Activated naive CD4-positive, alpha-beta T cell treated with Interleukin-2 at 50 U/mL for 16 hours (primary cell): Measurements from ENCODE around the gene AGBL4.

ENCODE experiments used
- DNase-seq: peaks from one replicate; pipeline ENCODE4 v3.0.0-alpha.2; 2020

AGBL4 gene

DNA sequence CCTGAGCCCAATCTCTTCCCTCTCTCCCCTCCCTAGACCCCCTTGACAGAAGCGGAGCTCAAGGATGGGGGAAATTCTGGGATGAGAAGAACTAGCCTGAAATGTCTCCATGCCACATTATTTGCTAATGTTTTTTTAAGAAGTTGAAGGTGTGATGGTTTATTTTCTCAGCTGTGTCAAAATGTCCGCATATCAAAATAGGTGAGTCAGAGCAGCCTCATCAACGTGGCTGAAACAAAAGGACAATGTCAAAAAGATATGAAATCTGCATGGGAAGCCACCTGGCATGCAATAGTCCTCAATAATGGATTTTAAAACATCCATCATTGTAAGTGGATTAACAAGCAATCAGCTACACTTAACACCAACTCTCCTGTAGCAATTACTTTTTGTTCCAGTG lies 1348.5 kb downstream of the AGBL4 start:
- DNase-seq = no peak

DNA sequence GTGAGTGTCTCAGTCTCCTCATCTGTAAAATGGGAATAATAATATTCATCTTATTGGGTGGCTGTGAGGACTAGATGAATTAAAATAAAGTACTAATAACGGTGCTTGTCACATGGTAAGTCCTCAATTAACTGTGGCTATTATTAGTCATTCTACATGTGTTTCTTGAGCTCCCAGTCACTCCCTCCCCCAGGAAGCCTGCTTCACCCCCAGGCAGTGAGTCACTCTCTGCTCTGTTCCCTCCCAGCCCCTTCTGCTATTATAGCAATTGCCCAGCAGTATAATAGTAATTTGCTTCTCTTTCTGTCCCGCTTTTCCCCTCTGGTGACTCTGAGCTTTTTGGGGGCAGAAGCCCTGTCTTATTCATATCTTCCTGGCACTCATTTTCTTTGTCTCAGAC lies 1349.1 kb downstream of the AGBL4 start:
- DNase-seq = no peak

DNA sequence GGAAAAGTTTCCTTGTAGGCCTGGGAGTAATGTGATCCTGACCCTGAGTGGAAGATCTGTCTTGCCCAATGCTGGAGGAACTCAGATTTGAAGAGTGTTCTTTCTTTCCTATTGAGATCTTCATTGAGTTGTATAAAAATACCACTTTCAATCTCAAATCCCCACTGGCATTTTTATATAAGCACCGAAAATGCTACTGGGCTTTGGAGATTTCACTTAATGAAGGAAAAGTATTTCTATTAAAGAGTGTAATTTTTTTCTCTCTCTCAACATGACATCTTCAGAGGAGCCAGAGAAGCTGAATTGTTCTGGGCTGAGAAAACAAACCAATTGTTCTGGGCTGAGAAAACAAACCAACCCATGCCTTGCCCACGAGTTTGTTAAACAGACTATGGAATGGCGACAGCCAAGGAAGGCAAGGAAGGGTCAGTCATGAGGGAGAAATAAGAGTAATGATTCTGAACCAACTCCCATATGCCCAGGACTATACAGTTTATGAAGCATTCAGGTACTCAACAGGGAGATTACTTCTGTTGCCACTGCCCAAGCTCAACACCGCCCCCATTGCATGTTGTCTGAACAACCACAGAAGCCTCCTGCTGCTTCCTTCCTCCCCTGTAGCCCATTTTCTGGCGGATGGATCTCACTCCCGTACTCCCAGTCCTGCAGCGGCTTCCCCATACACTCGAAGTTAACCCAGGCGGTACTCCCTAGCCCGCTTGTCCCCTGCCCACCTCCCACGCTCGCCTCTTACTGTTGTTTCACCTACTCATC lies 1350.2 kb downstream of the AGBL4 start:
- DNase-seq = no peak

DNA sequence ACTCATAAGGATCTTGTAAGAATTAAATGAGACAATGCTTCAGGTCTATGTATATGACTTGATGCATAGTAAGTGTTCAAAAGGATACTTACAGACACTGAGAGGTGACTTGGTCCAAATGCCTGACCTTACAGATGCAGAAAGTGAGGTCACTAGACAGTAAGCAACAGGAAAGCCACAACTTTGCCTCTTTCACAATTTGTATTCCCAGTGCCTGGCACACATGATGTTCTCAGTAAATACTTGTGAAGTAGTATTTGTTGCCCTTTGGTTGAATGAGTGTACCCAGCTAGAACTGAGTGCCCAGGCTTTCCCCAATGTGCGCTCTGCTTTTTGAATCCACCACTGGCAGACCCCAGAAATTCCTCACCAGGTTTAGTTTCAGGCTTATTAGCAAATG lies 1352.2 kb downstream of the AGBL4 start:
- DNase-seq = no peak

DNA sequence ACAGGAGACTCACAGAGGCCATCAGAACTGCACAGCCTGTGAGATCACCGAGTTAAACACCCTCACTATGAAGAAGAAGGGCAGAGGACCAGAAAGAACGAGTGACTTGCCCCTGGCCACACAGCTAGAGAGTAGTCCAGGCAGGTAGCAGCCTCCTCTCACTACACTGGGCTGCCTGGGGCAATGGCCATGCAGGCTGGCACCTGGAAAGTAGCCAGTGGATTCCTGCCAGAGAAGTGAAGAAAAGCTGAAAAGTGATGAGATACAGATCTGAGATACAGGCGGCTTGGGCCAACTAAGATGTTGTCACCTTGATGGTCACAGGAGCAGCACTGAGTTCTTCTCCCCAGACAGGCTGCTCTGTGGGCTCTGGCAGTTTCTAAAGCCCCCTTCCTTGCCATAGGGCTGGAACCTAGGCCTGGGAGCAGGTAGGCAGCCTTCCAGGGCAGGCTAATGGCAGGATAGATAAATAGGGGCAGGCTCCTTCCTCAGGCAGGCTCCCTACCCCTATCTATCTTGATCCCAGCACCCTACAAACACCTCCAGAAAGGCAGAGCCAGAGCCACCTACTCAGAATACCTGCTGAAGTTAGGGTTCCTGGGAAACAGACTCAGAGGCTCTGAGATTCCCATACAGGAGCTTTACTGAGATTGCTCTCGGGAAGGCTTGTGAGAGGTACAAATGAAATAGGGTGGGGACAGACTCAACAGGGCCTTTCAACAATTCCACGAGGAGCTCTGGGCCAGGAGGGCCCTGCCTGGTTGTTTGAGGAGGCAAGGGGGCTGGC lies 1353.3 kb downstream of the AGBL4 start:
- DNase-seq = no peak

DNA sequence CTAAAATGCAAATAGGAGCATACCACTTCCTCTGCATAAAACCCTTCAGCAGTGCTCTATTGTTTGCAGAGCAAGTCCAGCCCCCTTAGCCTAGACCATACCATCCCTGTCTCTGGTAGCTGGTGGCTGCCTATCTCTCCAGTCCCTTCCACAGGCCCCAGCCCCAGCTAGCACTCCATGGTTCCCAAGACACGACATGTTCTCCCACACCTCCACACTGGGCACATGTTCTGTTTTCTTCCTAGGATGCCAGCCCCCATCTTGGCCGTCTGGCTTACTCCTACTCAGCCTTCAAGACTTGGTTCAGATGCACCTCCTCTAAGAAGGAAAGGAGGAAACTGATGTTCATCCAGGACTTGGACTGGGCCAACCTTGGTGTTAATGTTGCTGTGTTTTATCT lies 1355.4 kb downstream of the AGBL4 start:
- no peak for DNase-seq

DNA sequence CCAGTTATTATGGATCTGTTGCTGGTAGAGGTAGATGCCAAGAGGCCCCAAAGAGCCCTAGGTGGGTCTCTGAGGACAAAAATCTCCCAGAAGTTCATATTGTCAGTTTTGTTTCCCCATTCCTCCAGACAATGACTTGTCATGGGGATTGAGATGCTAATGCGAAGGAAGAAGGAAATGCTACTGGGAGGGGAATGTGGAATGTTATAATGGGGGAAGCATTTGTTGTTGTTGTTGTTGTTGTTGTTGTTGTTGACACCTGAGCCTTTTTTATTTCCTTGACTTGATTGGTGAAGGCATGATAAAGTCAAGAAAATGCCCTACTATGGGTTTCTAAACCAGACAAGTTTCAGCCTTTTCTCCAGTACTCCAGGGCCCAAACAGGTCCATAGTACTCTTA lies 1356.0 kb downstream of the AGBL4 start:
- DNase-seq = no peak

DNA sequence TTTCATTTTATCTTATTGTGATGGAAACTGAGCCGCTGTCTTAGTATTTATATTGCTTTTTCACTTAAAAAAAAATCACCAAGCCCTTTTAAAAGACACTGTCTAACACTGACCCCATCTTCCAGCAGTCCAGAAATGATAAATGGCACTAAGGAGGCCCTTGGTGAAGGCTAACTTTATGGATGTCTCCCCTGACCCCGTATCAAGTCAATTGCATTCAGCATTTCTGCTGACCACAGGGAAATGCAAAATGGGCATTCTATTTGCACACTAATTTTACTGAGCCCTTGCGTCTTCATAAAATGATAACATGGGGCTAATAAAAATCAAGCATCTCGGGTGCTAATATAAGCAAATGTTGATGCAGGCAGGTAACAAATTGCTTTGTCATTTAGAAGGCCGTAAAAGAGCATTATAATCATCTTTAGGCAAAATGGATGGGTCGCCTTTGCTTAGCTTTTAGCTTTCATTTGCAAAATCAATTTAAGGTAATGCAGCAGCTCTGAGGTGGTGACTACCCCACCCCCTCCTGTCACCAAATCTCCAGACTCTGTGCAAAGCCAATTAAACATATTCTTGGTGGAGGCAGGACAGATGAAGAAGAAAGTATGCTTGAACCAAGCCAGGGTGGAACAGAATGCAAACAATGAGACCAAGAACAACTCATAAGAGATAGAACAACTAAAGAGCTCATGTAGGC lies 1357.9 kb downstream of the AGBL4 start:
- DNase-seq = no peak

DNA sequence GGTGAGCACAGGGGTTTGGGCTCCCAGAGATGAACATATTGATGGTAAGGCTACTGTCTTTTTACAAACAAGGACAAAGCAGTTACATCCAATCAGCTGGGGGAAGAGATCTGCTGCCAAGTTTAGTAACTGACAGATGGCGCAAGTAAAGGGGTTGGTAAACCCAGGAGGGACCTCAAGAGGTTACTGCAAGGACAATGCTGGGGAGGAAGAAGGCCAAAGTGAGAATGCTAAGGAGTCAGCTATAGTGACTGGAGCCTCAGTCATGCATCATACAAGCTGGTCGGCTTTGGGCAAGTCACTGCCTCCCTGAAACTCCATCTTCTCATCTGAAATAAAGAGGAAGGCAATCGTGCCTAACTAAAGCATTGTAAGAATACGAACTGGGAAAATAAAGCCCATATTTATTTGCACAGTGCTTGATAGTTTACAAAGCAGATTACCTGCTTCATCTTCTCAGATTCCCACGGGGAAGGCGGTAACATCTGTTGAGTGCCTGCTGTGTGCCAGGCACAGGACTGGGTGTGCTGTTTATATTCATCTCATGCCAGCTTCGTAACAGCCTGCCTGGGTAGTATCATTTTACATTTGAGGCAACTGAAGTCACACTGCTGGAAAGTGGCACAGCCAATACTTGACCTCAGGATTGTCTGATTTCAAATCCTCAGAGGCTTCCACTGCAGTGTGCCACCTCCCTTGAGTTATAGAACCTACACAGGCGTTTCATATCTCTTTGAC lies 1361.9 kb downstream of the AGBL4 start:
- DNase-seq = no peak

DNA sequence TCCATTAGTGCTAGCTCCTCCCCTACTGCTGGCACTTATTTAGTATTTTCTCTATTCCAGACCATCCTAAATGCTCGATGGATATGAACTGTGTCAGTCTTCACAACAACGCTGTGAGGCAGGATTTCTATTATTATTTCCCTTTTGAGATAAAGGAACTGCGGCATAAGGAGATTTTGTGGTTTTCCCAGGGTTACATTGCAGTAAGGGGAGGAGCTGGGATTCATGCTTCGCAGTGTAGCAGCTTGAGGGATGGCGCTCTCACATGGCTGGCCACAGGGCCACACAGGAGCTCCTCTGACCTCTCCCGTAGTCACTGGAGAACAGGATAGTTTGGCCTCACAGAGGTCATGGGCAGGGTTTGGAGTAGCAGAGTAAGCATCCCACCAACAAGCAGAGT lies 1364.0 kb downstream of the AGBL4 start:
- no peak for DNase-seq

DNA sequence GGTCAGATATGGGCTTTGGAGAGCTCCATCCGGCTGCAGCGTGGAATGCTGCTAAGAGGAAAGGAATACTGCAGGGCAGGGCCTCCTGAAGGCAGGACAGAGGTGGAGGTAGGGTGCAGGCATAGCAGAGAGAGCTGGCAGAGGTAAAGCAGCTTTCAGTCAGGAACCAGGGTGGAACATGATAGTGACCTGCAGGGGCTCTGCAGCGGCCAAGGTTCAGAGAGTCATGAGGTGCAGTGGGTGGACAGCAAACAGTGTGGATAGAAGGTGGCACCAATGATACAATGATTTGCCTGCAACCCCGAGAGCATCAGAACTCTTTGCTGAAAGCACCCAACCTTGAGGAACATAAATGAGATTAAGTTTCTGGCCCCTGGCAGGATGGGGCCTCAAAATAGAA lies 1366.3 kb downstream of the AGBL4 start:
- DNase-seq = no peak

DNA sequence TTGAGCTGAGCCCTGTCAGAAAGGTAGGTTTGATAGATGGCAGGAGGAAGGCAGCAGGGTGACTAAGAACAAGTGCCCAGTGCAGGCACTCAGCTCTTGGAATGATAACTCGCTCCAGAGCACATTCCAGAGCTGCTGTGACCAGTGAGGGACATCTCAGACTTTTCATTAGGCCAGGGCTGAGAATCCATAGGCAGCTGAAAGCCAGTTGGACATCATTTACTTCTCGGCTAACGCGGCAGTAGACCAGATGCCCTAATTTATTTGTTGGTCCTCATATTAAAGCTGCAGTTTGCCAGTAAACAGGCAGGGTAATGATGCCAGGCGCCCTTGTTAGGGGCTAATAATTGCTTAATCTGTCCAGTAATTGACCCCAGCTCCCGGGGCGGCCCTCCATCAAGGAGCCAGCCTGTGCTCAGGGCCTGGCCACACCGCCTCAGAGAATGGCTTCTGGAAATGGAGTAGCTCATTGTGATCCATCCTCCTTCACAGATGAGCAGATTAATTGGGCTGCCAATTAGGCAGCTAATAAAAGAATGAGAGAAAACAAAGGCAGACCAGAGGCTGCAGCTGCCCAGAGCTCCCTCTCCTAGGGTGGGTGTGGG lies 1369.0 kb downstream of the AGBL4 start:
- no peak for DNase-seq

DNA sequence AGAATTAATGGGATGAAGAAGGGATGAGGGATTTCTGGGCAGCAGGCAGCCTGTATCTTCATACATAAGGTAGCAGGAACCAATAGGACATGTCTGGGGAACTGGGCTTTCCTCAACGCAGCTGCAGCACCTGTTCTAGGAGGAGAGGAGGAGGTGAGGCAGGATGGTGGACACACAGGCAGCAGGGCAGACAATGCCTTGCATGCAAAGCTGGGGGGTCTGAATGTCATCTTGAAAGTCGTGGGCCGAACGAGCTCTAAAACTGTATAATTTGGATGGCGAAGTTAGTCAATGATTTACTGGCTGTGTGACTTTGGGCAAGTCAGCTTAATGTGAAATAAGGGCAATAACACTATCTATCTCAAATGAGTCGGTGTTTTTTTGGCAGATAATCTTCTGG lies 1371.4 kb downstream of the AGBL4 start:
- no peak for DNase-seq

DNA sequence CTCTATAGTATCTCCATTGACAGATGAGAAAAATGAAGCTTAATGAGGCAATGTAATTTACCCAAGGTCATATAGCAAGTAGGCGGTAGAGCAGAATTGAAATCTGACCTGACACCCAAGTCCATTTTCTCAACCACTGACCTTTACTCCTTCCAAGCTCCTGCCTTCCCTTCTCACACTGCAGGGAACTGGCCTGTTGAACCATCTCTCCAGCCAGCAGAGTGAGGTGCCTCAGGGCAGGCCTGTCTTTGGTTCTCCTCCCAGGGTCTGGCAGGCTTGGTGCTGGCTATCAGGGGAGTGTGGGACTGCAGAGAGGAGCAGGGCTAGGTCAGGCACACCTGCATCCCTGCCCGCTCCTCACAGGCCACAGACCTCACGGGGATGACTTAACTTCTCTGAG lies 1373.9 kb downstream of the AGBL4 start:
- no peak for DNase-seq

DNA sequence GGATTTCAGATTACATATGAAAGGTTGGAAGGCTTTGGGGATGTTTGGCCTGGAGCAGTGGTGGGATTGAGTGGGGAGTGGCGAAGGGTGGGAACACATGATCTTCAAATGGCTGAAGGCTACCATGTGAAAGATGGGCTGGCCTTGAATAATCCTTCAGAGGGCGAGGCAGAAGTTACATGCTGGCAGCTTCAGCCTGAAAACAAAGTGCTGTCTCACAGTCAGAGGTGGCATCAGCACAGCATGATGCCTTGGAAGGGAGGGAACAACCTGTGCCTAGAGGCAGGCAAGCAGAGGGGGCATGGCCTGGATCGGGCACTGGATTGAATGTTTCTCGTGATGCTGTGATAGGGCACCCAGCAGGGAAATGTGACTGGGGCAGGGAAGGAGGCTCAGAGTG lies 1377.9 kb downstream of the AGBL4 start:
- no peak for DNase-seq

DNA sequence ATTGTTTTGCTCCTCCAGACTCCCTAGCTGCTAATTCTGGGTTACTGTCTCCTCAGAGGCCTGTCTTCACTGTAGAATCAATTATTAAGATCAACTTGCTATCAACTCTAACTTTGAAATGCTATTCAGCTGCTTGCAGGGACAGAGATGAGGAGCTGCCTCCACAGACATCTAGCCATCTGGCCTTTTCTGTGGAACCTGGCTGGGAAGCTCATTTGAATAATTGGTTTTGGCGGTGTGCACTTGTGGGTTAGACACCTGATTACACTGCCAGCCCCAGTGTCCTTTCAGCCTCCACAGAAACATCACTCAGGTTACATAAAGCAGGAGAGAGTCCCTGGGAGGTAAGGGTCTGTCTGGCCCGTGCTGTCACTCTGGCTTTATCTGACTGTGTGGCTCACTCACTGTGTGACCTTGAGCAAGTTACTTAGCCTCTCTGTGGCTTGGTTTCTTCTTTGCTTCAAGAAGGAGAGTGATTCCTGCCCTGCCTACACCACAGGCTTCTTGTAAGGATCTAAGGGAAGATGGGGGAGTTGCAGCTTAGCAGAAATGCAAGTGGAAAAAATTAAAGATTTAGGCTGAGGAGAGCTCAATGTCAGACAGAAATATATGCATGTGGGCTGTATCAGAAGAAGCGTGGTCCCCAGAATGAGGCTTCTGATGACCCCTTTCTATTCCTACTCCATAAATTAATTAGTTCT lies 1378.7 kb downstream of the AGBL4 start:
- no peak for DNase-seq

DNA sequence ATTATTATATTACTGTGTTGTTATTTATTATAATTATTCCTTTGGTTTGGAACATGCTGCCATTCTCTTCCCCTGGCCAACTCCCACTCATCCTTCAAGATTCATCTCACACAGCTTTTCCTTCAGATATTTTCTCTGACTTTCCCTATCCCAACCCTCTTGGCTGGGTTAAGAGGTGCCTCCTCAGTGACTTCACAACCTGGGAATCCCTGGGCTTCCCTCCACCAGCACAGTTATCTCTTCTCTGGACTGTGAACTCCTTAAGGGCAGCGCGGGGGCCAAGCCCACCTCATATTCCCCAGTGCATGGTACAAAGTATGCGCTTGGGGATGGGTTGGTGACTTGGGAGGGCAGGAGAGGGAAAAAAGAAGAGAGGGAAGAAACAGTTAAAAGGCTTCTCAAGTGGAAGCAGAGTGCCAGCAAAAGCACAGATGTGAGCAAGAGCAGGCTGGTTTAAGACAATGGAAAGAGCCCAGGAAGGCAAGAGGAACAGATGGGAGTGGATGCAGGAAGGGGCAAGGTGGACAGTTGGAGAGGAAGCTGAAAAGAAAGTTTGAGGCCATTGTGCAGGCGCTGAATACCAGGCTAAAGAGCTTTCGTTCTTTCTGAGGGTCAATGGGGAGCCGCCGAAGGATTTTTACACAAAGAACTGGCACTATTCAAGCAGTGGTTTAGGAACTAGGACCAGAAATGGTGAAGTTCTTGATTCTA lies 1379.4 kb downstream of the AGBL4 start:
- DNase-seq = no peak

DNA sequence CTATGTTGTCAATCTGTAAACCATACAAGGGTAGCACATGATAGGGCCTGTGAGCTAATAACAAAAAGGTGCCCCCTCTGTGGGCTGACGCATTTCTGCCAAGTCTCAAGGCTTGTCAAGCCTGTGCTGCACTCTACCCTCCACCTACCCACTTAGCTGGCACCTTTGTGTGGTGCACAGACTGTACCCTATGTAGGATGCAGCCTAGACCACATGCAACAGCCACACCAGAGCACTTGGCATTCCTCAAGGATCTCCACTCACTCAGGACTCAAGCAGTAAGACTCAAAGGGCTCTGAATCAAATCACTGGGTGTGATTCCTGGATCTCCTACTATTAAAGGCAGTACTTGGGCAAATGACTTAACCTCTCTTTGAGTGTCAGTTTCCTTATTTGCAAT lies 1380.6 kb downstream of the AGBL4 start:
- no peak for DNase-seq

DNA sequence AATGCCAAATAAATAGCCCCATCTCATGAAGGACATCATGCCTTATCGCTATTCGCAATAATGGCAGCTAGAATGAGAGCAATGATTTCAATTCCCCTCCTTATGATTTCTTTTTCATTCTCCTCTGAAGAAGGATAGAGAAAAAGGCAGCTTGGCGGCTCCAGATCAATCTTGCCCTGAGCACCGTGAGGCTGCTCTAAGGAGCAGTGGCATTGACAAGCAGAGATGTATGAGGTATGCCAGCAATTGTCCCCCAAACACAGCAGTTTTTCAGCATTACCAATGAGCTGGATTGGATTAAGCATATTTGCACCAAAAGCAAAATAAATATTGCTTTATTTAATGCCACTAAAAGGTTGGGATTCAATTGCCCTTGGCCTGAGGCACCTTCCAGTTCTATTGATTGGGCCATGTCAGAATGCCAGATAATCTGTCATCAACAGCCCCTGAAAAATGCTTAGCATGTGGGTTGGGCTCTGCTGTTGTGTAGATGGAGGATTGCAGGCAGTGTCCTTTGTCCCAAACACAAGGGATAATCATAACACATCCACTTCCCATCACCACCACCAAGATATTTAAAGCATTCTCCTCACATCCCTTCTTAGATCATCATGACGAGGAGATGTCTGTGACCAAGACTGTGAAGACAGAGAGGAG lies 1382.8 kb downstream of the AGBL4 start:
- DNase-seq = no peak

DNA sequence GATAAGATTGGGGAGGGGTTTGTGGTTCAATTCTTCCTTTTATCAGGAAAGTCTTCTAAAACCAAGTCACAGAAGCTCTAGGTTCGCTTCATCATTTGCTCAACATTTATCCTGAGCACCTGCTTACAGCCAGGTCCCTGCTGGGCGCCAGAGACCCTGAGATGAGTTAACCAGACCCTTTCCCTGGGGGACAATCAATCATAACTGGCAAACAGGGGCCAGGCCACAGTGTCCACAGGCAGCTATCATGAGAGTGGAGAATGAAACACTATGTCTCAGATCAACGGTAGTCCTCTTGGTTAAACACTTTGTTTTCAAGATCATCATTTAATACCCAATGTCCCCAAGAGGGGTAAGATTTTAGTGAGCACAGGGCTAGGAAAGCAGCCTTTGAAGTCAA lies 1393.9 kb downstream of the AGBL4 start:
- DNase-seq = no peak

DNA sequence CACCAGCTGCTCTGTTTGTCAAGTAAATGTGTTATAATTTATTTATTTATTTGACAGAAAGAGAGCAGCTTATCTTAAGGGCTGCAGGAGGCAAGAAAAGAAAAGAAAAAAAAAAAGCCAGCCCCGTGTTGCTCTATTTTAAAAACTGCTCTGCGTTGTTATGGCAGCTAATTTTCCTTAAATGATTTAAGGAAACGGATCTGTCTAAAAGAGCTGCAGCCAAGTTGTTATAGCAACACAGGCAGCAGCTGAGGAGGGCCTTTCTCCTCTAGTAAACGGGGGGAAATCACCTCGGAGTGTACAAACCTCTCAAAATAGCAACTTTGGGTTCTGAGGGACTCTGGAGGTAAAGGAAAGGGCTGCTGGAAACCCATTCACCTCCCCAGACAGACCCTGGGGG lies 1396.3 kb downstream of the AGBL4 start:
- DNase-seq = no peak
